H1 (cell line): ENCODE results near the gene RNASE4. TPM values are rescaled to one million over a fixed set of nuclear protein-coding genes. Genes with fewer than 3 reads are reported as not detected.

Experiments
- ASH2L ChIP-seq: fragments of 200-600, 300-600 bp; sonication (generic); IDR thresholded peaks from one replicate; pipeline ENCODE4 v1.7.1; 2017; ENCODE audit warnings: low read length
- CHD7 ChIP-seq: fragments of 300-600 bp; sonication (generic); IDR thresholded peaks from 2 replicates; pipeline ENCODE4 v1.7.1; 2012; ENCODE audit warnings: low read length, moderate library complexity, mild to moderate bottlenecking, inconsistent platforms; ENCODE audit not compliant: insufficient replicate concordance
- EGR1 ChIP-seq: IDR thresholded peaks from 2 replicates; pipeline ENCODE4 v1.6.1; 2011; ENCODE audit warnings: low read depth, low read length, borderline replicate concordance
- EP300 ChIP-seq, 2 experiments: IDR thresholded peaks; 1 replicate in 1 of 2; 2 replicates in 1 of 2; pipeline ENCODE4 v1.6.1; 2011 to 2012; ENCODE audit warnings: low read depth in 2 of 2, low read length in 2 of 2, mild to moderate bottlenecking in 2 of 2, borderline replicate concordance in 1 of 2, inconsistent platforms in 1 of 2, moderate library complexity in 1 of 2
- KDM1A ChIP-seq: fragments of 200-600, 300-600 bp; sonication (generic); IDR thresholded peaks from 2 replicates; pipeline ENCODE4 v1.7.1; 2016; ENCODE audit warnings: mild to moderate bottlenecking, low read length, borderline replicate concordance
- KDM4A ChIP-seq: IDR thresholded peaks from one replicate; pipeline ENCODE4 v1.7.1; 2012; ENCODE audit warnings: low read depth, mild to moderate bottlenecking, moderate library complexity, low read length, inconsistent platforms; ENCODE audit not compliant: severe bottlenecking
- RFX5 ChIP-seq: IDR thresholded peaks from 2 replicates; pipeline ENCODE4 v1.6.1; 2011; ENCODE audit warnings: low read depth, low read length, improper control_type of control experiment, borderline replicate concordance
- RNF2 ChIP-seq: fragments of 200-900, 300-1000 bp; sonication (generic); IDR thresholded peaks from 2 replicates; pipeline ENCODE4 v1.7.1; 2016; ENCODE audit warnings: borderline replicate concordance, low read depth, mild to moderate bottlenecking, antibody characterized with exemption, low read length; ENCODE audit not compliant: poor library complexity, severe bottlenecking; ENCODE audit errors: missing control alignments
- SP1 ChIP-seq: IDR thresholded peaks from 2 replicates; pipeline ENCODE4 v1.6.1; 2011; ENCODE audit warnings: low read depth, low read length
- SP4 ChIP-seq: IDR thresholded peaks from 2 replicates; pipeline ENCODE4 v1.6.1; 2012; ENCODE audit warnings: low read length, inconsistent platforms
- polyA plus RNA-seq, 7 experiments: library from polyadenylated mRNA; depleted of rRNA in 3 of 7; stranded (reverse) in 5 of 7; unstranded in 2 of 7; fragments of >200 nt in 5 of 7; fragments of 200-250 nt in 2 of 7; gene quantifications; 1 replicate in 5 of 7; 2 replicates in 1 of 7; 4 replicates in 1 of 7; pipeline versions ENCODE4 v1.2.1 to v1.2.3, GENCODE V29; 2011 to 2013; ENCODE audit warnings: missing spikeins in 2 of 7, mixed read lengths in 2 of 7
- total RNA-seq: library from RNA; stranded (reverse); fragmentation: NEBNext Ultra II Directional; extraction: Animal tissue kit (Norgen Biotek cat#: 25700); gene quantifications from 2 replicates; pipeline ENCODE4 v1.2.1, GENCODE V29; 2021

The RNASE4 gene
- total and polyA plus RNA-seq, 2 of the 8 experiments (the other 6 are each of a cell fraction or from before 2014, with no cell fraction given): 0.61 to 3.5 TPM

GRCh38 chr14:20687362-20688166 lies 3.2 kb downstream of the RNASE4 start (continued):
- TF ChIP-seq CHD7 (no peak), EP300 (IDR thresholded peaks at IDR 0.05; ENCODE audit: borderline replicate concordance in 1 of 2, low read depth in 2 of 2, low read length in 2 of 2) (no peak), RNF2 (no peak), KDM1A (no peak), ASH2L (no peak), KDM4A (no peak), RFX5 (no peak), EGR1 (no peak), SP1 (no peak), SP4 (no peak)
